ENCODE measurements around the gene C19orf38. TPM values are rescaled to one million over a fixed set of nuclear protein-coding genes. Genes with fewer than 3 reads are reported as not detected.
"Not testable (repeated sequence)": the region's sequence is repeated elsewhere in the genome, so short reads cannot be mapped to it uniquely, and the experiment has no call there.

Gene C19orf38
- total and polyA plus RNA-seq, 2 of the 4 experiments (the other 2 are of a cell fraction): 0.18 to 0.19 TPM

DNA sequence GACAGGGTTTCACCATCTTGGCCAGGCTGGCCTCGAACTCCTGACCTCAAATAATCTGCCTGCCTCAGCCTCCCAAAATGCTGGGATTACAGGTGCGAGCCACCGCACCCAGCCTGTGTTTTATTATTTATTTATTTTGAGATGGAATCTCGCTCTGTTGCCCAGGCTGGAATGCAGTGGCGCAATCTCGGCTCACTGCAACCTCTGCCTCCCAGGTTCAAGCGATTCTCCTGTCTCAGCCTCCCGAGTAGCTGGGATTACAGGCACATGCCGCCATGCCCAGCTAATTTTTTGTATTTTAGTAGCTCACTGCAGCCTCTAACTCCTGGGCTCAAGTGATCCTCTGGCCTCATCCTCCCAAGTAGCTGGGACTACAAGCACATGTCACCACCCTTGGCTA lies 29.4 kb downstream of the C19orf38 start:
- intact Hi-C loops (cut with micrococcal nuclease); H2BK15ac ChIP-seq (ENCODE audit: low read depth, low read length); H2AK5ac ChIP-seq (ENCODE audit: low read depth, low read length); H2BK20ac ChIP-seq (ENCODE audit: low read depth, low read length); H4K91ac ChIP-seq (ENCODE audit: insufficient read depth, low read depth, low read length); H3K56ac ChIP-seq (ENCODE audit: extremely low read depth, insufficient read depth, low read length); H3K4me3 ChIP-seq (ENCODE audit: insufficient read depth, low read depth, low read length); H4K5ac ChIP-seq (ENCODE audit: low read depth, low read length); dilution Hi-C loops (cut with HindIII; ENCODE audit: low sequenced_read_pairs, unreplicated experiment); H3K4ac ChIP-seq (ENCODE audit: low read depth, low read length); H3K14ac ChIP-seq (replicated peaks; ENCODE audit: low read depth, low read length); H2BK120ac ChIP-seq (ENCODE audit: low read depth, low read length); H2AFZ ChIP-seq (replicated peaks; ENCODE audit: low read length, poor library complexity); H3K4me1 ChIP-seq (ENCODE audit: control insufficient read depth, insufficient read depth, low read length); H2BK5ac ChIP-seq (ENCODE audit: low read depth, low read length, poor library complexity, severe bottlenecking); H3K9me3 ChIP-seq (ENCODE audit: control insufficient read depth, insufficient read depth, low read length); H3K4me2 ChIP-seq (ENCODE audit: low read depth, low read length); H3K18ac ChIP-seq (ENCODE audit: low read depth, low read length); H3K27ac ChIP-seq (ENCODE audit: insufficient read depth, low read length); H3K9ac ChIP-seq (ENCODE audit: low read depth, low read length); DNase-seq; H3K36me3 ChIP-seq (ENCODE audit: control insufficient read depth, insufficient read depth, low read length); BruUV-seq (replicated peaks); H2AK9ac ChIP-seq (replicated peaks; ENCODE audit: low read depth, low read length, poor library complexity); ATAC-seq (ENCODE audit: low read depth); H3K23ac ChIP-seq (ENCODE audit: low read depth, low read length); POLR2A ChIA-PET (ENCODE audit: unreplicated experiment); H3K27me3 ChIP-seq (ENCODE audit: control insufficient read depth, insufficient read depth, low read length); in situ Hi-C loops (cut with MboI; ENCODE audit: low sequenced_read_pairs); H4K8ac ChIP-seq (ENCODE audit: low read depth in 2 of 2, low read length in 2 of 2): not testable (repeated sequence)
- 100% methylated on average over 1 of the region's 9 CpGs; no CpG with 5 or more reads in 1 of the 2 experiments for WGBS, 2 experiments (ENCODE audit: extremely low coverage in 2 of 2, insufficient read length in 1 of 2)
- Histone ChIP-seq H4K20me1 (ENCODE audit: insufficient read depth, low read length) (peaks cover 73% of the 10 kb centered on the region), H3K79me1 (ENCODE audit: low read depth in 1 of 2, low read length in 2 of 2) (peaks cover 32 to 94% of the 10 kb centered on the region in 2 experiments), H3K9me1 (ENCODE audit: insufficient read depth, low read length) (peaks cover 34% of the 10 kb centered on the region)
- CTCF ChIA-PET: interaction anchor here (1.2 kb wide), 1 partner anchor 13 kb away, joined by 3 read pairs; no protein-coding TSS in a partner anchor

Measured in IMR-90 (cell line).